K562 (cell line): ENCODE data around the gene KLK2.

Experiments
- BHLHE40 ChIP-seq: IDR thresholded peaks from 2 replicates; pipeline ENCODE4 v1.6.1; 2011; ENCODE audit warnings: low read length, improper control_type of control experiment
- EP300 ChIP-seq: IDR thresholded peaks from 2 replicates; pipeline ENCODE4 v1.6.1; 2012; ENCODE audit warnings: low read length, improper control_type of control experiment
- YY1 ChIP-seq, 3 experiments: IDR thresholded peaks; 2 replicates each; pipeline ENCODE4 v1.6.1; 2011; ENCODE audit warnings: low read length in 2 of 3, mild to moderate bottlenecking in 2 of 3, moderate library complexity in 2 of 3, borderline replicate concordance in 1 of 3, control low read depth in 1 of 3, low read depth in 1 of 3; ENCODE audit not compliant: insufficient read depth in 3 of 3, insufficient replicate concordance in 2 of 3, control insufficient read depth in 1 of 3, insufficient read length in 1 of 3; ENCODE audit errors: extremely low read depth in 1 of 3
- TF ChIP-seq, protein P1 (sequence below), 3 experiments: IDR thresholded peaks in 2 of 3; conservative IDR thresholded peaks in 1 of 3; 2 replicates each; pipeline ENCODE4 v1.5.1; 2011 to 2012; ENCODE audit warnings: low read length in 3 of 3, mild to moderate bottlenecking in 3 of 3, control low read depth in 2 of 3, improper control_type of control experiment in 1 of 3, inconsistent platforms in 1 of 3, low read depth in 1 of 3, mixed read lengths in 1 of 3, moderate library complexity in 1 of 3; ENCODE audit not compliant: insufficient read depth in 2 of 3
- TF ChIP-seq, protein P2 (sequence below), 2 experiments: fragments of 450-650 bp in 1 of 2; sonication (generic) in 1 of 2; formaldehyde crosslinking; conservative IDR thresholded peaks; 2 replicates each; pipeline versions ENCODE4 v1.4.0 to v1.8.1; 2020 to 2022; ENCODE audit warnings: mild to moderate bottlenecking in 1 of 2, missing genetic modification reagents in 1 of 2
- TF ChIP-seq, protein P3 (sequence below): fragments of 200-600 bp; sonication (generic); IDR thresholded peaks from one replicate; pipeline ENCODE4 v1.6.1; 2012; ENCODE audit warnings: mild to moderate bottlenecking, low read depth, low read length, inconsistent platforms
- TF ChIP-seq, protein P4 (sequence below): fragments of 450-650 bp; IDR thresholded peaks from 2 replicates; pipeline ENCODE4 v1.6.1; 2018; ENCODE audit not compliant: partially characterized antibody

DNA sequence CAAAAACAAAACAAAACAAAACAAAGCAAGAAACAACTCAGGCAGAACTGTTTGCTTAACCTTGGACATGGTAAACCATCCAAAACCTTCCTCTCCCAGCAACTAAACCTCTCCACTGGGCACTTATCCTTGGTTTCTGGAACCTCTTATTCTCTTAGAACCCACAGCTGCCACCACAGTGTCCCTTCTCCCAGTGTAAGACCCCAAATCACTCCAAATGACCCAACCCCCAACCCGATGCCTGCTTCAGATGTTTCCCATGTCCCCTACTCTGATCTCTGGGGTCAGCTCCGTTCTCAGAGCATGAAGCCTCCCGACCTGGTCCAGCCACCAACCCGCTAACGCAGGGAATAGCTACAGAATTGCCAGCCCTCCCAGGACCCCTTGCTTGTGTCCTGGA lies 972 bp downstream of the KLK2 start:
- TF ChIP-seq, protein P1, sequence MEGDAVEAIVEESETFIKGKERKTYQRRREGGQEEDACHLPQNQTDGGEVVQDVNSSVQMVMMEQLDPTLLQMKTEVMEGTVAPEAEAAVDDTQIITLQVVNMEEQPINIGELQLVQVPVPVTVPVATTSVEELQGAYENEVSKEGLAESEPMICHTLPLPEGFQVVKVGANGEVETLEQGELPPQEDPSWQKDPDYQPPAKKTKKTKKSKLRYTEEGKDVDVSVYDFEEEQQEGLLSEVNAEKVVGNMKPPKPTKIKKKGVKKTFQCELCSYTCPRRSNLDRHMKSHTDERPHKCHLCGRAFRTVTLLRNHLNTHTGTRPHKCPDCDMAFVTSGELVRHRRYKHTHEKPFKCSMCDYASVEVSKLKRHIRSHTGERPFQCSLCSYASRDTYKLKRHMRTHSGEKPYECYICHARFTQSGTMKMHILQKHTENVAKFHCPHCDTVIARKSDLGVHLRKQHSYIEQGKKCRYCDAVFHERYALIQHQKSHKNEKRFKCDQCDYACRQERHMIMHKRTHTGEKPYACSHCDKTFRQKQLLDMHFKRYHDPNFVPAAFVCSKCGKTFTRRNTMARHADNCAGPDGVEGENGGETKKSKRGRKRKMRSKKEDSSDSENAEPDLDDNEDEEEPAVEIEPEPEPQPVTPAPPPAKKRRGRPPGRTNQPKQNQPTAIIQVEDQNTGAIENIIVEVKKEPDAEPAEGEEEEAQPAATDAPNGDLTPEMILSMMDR (IDR thresholded peaks at IDR 0.05 in 2 of 3, conservative IDR thresholded peaks at IDR 0.05 in 1 of 3; ENCODE audit: insufficient read depth in 2 of 3, low read depth in 1 of 3, low read length in 3 of 3) = no peak
- TF ChIP-seq, protein P2, sequence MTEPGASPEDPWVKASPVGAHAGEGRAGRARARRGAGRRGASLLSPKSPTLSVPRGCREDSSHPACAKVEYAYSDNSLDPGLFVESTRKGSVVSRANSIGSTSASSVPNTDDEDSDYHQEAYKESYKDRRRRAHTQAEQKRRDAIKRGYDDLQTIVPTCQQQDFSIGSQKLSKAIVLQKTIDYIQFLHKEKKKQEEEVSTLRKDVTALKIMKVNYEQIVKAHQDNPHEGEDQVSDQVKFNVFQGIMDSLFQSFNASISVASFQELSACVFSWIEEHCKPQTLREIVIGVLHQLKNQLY (CRISPR knock-in tag; conservative IDR thresholded peaks at IDR 0.05) = no peak
- TF ChIP-seq, protein P3, sequence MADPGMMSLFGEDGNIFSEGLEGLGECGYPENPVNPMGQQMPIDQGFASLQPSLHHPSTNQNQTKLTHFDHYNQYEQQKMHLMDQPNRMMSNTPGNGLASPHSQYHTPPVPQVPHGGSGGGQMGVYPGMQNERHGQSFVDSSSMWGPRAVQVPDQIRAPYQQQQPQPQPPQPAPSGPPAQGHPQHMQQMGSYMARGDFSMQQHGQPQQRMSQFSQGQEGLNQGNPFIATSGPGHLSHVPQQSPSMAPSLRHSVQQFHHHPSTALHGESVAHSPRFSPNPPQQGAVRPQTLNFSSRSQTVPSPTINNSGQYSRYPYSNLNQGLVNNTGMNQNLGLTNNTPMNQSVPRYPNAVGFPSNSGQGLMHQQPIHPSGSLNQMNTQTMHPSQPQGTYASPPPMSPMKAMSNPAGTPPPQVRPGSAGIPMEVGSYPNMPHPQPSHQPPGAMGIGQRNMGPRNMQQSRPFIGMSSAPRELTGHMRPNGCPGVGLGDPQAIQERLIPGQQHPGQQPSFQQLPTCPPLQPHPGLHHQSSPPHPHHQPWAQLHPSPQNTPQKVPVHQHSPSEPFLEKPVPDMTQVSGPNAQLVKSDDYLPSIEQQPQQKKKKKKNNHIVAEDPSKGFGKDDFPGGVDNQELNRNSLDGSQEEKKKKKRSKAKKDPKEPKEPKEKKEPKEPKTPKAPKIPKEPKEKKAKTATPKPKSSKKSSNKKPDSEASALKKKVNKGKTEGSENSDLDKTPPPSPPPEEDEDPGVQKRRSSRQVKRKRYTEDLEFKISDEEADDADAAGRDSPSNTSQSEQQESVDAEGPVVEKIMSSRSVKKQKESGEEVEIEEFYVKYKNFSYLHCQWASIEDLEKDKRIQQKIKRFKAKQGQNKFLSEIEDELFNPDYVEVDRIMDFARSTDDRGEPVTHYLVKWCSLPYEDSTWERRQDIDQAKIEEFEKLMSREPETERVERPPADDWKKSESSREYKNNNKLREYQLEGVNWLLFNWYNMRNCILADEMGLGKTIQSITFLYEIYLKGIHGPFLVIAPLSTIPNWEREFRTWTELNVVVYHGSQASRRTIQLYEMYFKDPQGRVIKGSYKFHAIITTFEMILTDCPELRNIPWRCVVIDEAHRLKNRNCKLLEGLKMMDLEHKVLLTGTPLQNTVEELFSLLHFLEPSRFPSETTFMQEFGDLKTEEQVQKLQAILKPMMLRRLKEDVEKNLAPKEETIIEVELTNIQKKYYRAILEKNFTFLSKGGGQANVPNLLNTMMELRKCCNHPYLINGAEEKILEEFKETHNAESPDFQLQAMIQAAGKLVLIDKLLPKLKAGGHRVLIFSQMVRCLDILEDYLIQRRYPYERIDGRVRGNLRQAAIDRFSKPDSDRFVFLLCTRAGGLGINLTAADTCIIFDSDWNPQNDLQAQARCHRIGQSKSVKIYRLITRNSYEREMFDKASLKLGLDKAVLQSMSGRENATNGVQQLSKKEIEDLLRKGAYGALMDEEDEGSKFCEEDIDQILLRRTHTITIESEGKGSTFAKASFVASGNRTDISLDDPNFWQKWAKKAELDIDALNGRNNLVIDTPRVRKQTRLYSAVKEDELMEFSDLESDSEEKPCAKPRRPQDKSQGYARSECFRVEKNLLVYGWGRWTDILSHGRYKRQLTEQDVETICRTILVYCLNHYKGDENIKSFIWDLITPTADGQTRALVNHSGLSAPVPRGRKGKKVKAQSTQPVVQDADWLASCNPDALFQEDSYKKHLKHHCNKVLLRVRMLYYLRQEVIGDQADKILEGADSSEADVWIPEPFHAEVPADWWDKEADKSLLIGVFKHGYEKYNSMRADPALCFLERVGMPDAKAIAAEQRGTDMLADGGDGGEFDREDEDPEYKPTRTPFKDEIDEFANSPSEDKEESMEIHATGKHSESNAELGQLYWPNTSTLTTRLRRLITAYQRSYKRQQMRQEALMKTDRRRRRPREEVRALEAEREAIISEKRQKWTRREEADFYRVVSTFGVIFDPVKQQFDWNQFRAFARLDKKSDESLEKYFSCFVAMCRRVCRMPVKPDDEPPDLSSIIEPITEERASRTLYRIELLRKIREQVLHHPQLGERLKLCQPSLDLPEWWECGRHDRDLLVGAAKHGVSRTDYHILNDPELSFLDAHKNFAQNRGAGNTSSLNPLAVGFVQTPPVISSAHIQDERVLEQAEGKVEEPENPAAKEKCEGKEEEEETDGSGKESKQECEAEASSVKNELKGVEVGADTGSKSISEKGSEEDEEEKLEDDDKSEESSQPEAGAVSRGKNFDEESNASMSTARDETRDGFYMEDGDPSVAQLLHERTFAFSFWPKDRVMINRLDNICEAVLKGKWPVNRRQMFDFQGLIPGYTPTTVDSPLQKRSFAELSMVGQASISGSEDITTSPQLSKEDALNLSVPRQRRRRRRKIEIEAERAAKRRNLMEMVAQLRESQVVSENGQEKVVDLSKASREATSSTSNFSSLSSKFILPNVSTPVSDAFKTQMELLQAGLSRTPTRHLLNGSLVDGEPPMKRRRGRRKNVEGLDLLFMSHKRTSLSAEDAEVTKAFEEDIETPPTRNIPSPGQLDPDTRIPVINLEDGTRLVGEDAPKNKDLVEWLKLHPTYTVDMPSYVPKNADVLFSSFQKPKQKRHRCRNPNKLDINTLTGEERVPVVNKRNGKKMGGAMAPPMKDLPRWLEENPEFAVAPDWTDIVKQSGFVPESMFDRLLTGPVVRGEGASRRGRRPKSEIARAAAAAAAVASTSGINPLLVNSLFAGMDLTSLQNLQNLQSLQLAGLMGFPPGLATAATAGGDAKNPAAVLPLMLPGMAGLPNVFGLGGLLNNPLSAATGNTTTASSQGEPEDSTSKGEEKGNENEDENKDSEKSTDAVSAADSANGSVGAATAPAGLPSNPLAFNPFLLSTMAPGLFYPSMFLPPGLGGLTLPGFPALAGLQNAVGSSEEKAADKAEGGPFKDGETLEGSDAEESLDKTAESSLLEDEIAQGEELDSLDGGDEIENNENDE = no peak
- TF ChIP-seq YY1 (IDR thresholded peaks at IDR 0.05; ENCODE audit: borderline replicate concordance in 1 of 3, control insufficient read depth in 1 of 3, extremely low read depth in 1 of 3, insufficient read depth in 3 of 3, insufficient read length in 1 of 3, insufficient replicate concordance in 2 of 3, low read depth in 1 of 3, low read length in 2 of 3) = no peak
- TF ChIP-seq EP300 = no peak
- no peak for TF ChIP-seq BHLHE40
- TF ChIP-seq, protein P4, sequence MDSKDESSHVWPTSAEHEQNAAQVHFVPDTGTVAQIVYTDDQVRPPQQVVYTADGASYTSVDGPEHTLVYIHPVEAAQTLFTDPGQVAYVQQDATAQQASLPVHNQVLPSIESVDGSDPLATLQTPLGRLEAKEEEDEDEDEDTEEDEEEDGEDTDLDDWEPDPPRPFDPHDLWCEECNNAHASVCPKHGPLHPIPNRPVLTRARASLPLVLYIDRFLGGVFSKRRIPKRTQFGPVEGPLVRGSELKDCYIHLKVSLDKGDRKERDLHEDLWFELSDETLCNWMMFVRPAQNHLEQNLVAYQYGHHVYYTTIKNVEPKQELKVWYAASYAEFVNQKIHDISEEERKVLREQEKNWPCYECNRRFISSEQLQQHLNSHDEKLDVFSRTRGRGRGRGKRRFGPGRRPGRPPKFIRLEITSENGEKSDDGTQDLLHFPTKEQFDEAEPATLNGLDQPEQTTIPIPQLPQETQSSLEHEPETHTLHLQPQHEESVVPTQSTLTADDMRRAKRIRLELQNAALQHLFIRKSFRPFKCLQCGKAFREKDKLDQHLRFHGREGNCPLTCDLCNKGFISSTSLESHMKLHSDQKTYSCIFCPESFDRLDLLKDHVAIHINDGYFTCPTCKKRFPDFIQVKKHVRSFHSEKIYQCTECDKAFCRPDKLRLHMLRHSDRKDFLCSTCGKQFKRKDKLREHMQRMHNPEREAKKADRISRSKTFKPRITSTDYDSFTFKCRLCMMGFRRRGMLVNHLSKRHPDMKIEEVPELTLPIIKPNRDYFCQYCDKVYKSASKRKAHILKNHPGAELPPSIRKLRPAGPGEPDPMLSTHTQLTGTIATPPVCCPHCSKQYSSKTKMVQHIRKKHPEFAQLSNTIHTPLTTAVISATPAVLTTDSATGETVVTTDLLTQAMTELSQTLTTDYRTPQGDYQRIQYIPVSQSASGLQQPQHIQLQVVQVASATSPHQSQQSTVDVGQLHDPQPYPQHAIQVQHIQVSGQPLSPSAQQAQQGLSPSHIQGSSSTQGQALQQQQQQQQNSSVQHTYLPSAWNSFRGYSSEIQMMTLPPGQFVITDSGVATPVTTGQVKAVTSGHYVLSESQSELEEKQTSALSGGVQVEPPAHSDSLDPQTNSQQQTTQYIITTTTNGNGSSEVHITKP = no peak
